Keratinocyte (primary cell): ENCODE data around the gene SEC14L3. TPM values are rescaled to one million over a fixed set of nuclear protein-coding genes. Genes with fewer than 3 reads are reported as not detected.

Source experiments
- DNase-seq: peaks from one replicate; pipeline ENCODE4 v3.0.0-alpha.2; 2011; ENCODE audit warnings: low read depth, missing footprints, low spot score
- FAIRE-seq: peaks from 2 replicates; lab custom pipeline; 2011; peaks lifted over from hg19 to GRCh38; lab: Jason Lieb, UNC
- H2AFZ ChIP-seq: 2 replicates; pipeline ENCODE4 v1.6.0; 2012; ENCODE audit warnings: low read length, control low read depth, inconsistent platforms; ENCODE audit not compliant: control insufficient read depth
- H3K27ac ChIP-seq: 2 replicates; pipeline ENCODE4 v1.5.1; 2011; ENCODE audit warnings: low read length; ENCODE audit not compliant: control insufficient read depth, insufficient read depth
- H3K27me3 ChIP-seq: 3 replicates; pipeline ENCODE4 v1.6.0; 2011; ENCODE audit warnings: low read length; ENCODE audit not compliant: control insufficient read depth, insufficient read depth; ENCODE audit errors: extremely low read depth
- H3K36me3 ChIP-seq, 2 experiments: 2 replicates in 1 of 2; 3 replicates in 1 of 2; pipeline ENCODE4 v1.5.1; 2011; ENCODE audit warnings: low read length in 2 of 2, mild to moderate bottlenecking in 1 of 2; ENCODE audit not compliant: control insufficient read depth in 2 of 2, insufficient read depth in 2 of 2; ENCODE audit errors: extremely low read depth in 1 of 2
- H3K4me1 ChIP-seq: 3 replicates; pipeline ENCODE4 v1.5.1; 2011; ENCODE audit warnings: low read length; ENCODE audit not compliant: control insufficient read depth, insufficient read depth; ENCODE audit errors: extremely low read depth
- H3K4me2 ChIP-seq: 3 replicates; pipeline ENCODE4 v1.6.0; 2011; ENCODE audit warnings: low read depth, low read length; ENCODE audit not compliant: control insufficient read depth, insufficient read depth; ENCODE audit errors: extremely low read depth
- H3K4me3 ChIP-seq, 3 experiments: fragments of 200-600 bp in 1 of 3; sonication (generic) in 1 of 3; 2 replicates in 2 of 3; 3 replicates in 1 of 3; pipeline ENCODE4 v1.5.1; 2011 to 2016; ENCODE audit warnings: low read length in 3 of 3, mild to moderate bottlenecking in 3 of 3, control low read depth in 2 of 3, inconsistent platforms in 1 of 3, low read depth in 1 of 3, mixed read lengths in 1 of 3, mixed run types in 1 of 3, moderate library complexity in 1 of 3; ENCODE audit not compliant: control insufficient read depth in 2 of 3, insufficient read depth in 2 of 3; ENCODE audit errors: extremely low read depth in 1 of 3
- H3K79me2 ChIP-seq: 2 replicates; pipeline ENCODE4 v1.6.0; 2012; ENCODE audit warnings: low read length; ENCODE audit not compliant: control insufficient read depth, insufficient read depth
- H3K9ac ChIP-seq: 3 replicates; pipeline ENCODE4 v1.6.0; 2011; ENCODE audit warnings: low read length; ENCODE audit not compliant: control insufficient read depth, insufficient read depth; ENCODE audit errors: extremely low read depth
- H3K9me1 ChIP-seq: 3 replicates; pipeline ENCODE4 v1.6.0; 2011; ENCODE audit warnings: low read length; ENCODE audit not compliant: control insufficient read depth, insufficient read depth; ENCODE audit errors: extremely low read depth
- H3K9me3 ChIP-seq: 2 replicates; pipeline ENCODE4 v1.5.1; 2012; ENCODE audit warnings: low read depth, low read length; ENCODE audit not compliant: control insufficient read depth
- H4K20me1 ChIP-seq: 3 replicates; pipeline ENCODE4 v1.6.0; 2011; ENCODE audit warnings: low read length; ENCODE audit not compliant: control insufficient read depth, insufficient read depth; ENCODE audit errors: extremely low read depth
- EZH2 ChIP-seq: IDR thresholded peaks from one replicate; pipeline ENCODE4 v1.6.1; 2012; ENCODE audit warnings: inconsistent platforms, mild to moderate bottlenecking, low read length, moderate library complexity
- dilution Hi-C: fragments of 300-500 bp; cut with MboI; formaldehyde crosslinking; loops from one replicate; pipeline ENCODE4 v1.7.0; 2020; ENCODE audit warnings: low sequenced_read_pairs; ENCODE audit not compliant: extremely low pct_ligation_motif_present
- polyA plus RNA-seq, 5 experiments: library from polyadenylated mRNA; depleted of rRNA in 3 of 5; stranded (reverse) in 3 of 5; stranded (forward) in 1 of 5; unstranded in 1 of 5; fragments of >200 nt; gene quantifications; 1 replicate in 1 of 5; 2 replicates in 3 of 5; 3 replicates in 1 of 5; pipeline versions ENCODE4 v1.2.1 to v1.2.3, GENCODE V29; 2011 to 2012; ENCODE audit warnings: missing spikeins in 2 of 5, low read depth in 1 of 5, low replicate concordance in 1 of 5
- TF ChIP-seq, protein P1 (sequence below), 3 experiments: IDR thresholded peaks in 1 of 3; conservative IDR thresholded peaks in 1 of 3; optimal IDR thresholded peaks in 1 of 3; 2 replicates in 2 of 3; 3 replicates in 1 of 3; pipeline versions ENCODE3 to v1.5.1; 2011; ENCODE audit warnings: low read length in 3 of 3, mild to moderate bottlenecking in 3 of 3, moderate library complexity in 2 of 3, control low read depth in 1 of 3, inconsistent platforms in 1 of 3; ENCODE audit not compliant: insufficient read depth in 2 of 3; ENCODE audit errors: extremely low read depth in 1 of 3

Gene SEC14L3
- polyA plus RNA-seq, 1 donor (not counting 4 experiments of a cell fraction or from before 2014, with no cell fraction given), result not detected

DNA sequence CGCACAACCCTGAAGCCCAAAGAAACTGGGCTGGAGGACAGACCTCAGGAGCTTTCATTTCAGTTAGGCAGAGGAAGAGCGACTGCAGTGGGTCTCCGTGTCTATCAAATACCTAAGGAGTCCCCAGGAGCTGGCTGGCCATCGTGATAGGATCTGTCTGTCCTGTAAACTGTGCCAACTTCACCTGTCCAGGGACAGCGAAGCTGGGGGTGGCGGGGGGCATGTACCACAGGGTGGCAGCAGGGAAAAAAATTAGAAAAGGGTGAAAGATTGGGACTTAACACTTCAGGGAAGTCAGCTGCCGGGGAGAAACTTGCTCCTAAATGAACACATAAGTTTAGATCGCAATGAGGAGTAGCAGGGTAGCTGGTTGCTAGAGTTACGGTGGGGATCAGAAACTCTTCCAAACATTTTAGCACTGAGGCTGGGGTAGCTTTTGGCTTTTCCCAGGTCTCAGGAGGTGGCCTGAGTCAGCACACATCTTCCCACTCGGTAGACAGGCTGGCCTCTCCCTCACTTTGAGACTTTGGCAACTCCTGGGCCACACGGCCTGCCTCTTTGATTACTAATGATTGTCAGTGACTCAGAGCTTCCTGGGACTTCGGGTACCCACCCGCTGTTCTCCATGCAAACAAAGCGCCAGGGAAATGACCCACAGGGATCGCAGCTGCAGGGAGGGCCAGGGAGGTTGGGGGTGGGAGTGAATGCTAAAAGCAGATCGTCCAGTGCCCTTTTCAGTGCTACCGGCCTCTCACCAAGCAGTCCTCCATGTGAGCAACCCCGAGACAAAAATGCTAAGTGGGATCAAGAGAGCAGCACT is 49.1 kb downstream of the SEC14L3 start:
- Histone ChIP-seq H3K4me2 (peak overlapping the region; percentile 88), H3K9me1 (no peaks in the 10 kb centered on the region), H3K79me2 (no peaks in the 10 kb centered on the region), H4K20me1 (no peaks in the 10 kb centered on the region), H3K27ac (peak overlapping the region; percentile 95), H3K9ac (peak overlapping the region; percentile 89), H3K36me3 (peaks cover 10 to 26% of the 10 kb centered on the region in 2 experiments), H3K9me3 (no peaks in the 10 kb centered on the region), H3K4me3 (peak overlapping the region; percentile 11 to 80 (median 22)), H3K27me3 (no peaks in the 10 kb centered on the region), H2AFZ (no peak overlapping the region), H3K4me1 (peaks cover 67% of the 10 kb centered on the region)
- peak; percentile 66 for DNase-seq
- FAIRE-seq, result peak; percentile 58
- dilution Hi-C loops, result no loop called here
- TF ChIP-seq, protein P1, sequence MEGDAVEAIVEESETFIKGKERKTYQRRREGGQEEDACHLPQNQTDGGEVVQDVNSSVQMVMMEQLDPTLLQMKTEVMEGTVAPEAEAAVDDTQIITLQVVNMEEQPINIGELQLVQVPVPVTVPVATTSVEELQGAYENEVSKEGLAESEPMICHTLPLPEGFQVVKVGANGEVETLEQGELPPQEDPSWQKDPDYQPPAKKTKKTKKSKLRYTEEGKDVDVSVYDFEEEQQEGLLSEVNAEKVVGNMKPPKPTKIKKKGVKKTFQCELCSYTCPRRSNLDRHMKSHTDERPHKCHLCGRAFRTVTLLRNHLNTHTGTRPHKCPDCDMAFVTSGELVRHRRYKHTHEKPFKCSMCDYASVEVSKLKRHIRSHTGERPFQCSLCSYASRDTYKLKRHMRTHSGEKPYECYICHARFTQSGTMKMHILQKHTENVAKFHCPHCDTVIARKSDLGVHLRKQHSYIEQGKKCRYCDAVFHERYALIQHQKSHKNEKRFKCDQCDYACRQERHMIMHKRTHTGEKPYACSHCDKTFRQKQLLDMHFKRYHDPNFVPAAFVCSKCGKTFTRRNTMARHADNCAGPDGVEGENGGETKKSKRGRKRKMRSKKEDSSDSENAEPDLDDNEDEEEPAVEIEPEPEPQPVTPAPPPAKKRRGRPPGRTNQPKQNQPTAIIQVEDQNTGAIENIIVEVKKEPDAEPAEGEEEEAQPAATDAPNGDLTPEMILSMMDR (optimal IDR thresholded peaks at IDR 0.05 in 1 of 3, IDR thresholded peaks at IDR 0.05 in 1 of 3, conservative IDR thresholded peaks at IDR 0.05 in 1 of 3; ENCODE audit: extremely low read depth in 1 of 3, insufficient read depth in 2 of 3, low read length in 3 of 3), result no peak
- TF ChIP-seq EZH2, result no peak

DNA sequence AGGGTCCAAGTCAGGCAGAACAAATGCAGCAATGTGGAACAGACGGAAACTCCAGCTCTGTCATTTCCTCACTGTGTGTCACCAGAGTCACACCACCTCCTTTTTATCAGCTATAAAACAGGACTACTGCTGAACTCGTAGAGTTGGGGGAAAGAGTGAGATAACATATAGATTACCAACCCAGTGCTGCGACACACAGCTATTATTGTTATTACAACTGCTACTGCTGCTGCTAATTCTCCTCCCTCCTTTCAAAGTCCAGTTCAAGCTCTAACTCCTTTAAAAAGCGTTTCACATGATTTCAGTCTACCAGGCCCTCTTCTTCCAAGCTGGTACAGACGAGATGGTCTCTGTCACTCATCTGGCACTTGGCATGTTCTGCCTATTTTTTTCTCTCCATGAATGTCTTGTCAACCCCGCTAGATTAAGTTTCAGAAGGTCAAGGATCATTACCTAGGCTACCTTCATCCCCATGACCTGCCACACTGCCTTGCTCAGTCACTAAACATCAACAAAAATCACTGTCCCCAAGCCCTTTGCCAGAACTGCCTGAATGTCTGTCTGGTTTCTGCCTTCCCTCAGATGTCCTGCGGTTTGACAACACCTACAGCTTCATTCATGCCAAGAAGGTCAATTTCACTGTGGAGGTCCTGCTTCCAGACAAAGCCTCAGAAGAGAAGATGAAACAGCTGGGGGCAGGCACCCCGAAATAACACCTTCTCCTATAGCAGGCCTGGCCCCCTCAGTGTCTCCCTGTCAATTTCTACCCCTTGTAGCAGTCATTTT is 49.9 kb downstream of the SEC14L3 start:
- peak overlapping the region; percentile 89 for H3K9ac ChIP-seq
- no peak for DNase-seq
- H3K9me3 ChIP-seq, result no peaks in the 10 kb centered on the region
- no peak overlapping the region for H3K4me3 ChIP-seq
- no peaks in the 10 kb centered on the region for H3K9me1 ChIP-seq
- no peak for FAIRE-seq
- peaks cover 65% of the 10 kb centered on the region for H3K4me1 ChIP-seq
- no peak overlapping the region for H2AFZ ChIP-seq
- no peaks in the 10 kb centered on the region for H4K20me1 ChIP-seq
- H3K79me2 ChIP-seq, result no peaks in the 10 kb centered on the region
- no peaks in the 10 kb centered on the region for H3K27me3 ChIP-seq
- peak overlapping the region; percentile 95 for H3K27ac ChIP-seq
- TF ChIP-seq, protein P1 (optimal IDR thresholded peaks at IDR 0.05 in 1 of 3, IDR thresholded peaks at IDR 0.05 in 1 of 3, conservative IDR thresholded peaks at IDR 0.05 in 1 of 3; ENCODE audit: extremely low read depth in 1 of 3, insufficient read depth in 2 of 3, low read length in 3 of 3), result no peak
- no peak for TF ChIP-seq EZH2
- dilution Hi-C loops, result no loop called here
- H3K4me2 ChIP-seq, result no peak overlapping the region
- peaks cover 15 to 30% of the 10 kb centered on the region in 2 experiments for H3K36me3 ChIP-seq
